ENCODE data around the gene DCTN2.

- TF ChIP-seq CTCF (IDR thresholded peaks at IDR 0.05) (no peak), POLR2A (IDR thresholded peaks at IDR 0.05; ENCODE audit: low read depth) (no peak), POLR2AphosphoS5 (IDR thresholded peaks at IDR 0.05) (no peak)
Measured at GRCh38 chr12:57547288-57548012, 458 bp upstream of the DCTN2 start.
